Ishikawa (cell line): ENCODE data around the gene CIZ1.

Experiments used
- CEBPB ChIP-seq: IDR thresholded peaks from 2 replicates; pipeline ENCODE4 v1.6.1; 2012
- CREB1 ChIP-seq: IDR thresholded peaks from 2 replicates; pipeline ENCODE4 v1.6.1; 2012; ENCODE audit warnings: low read depth
- EGR1 ChIP-seq: IDR thresholded peaks from 2 replicates; pipeline ENCODE4 v1.6.1; 2012
- EP300 ChIP-seq: IDR thresholded peaks from 2 replicates; pipeline ENCODE4 v1.6.1; 2012; ENCODE audit warnings: borderline replicate concordance
- FOXM1 ChIP-seq: IDR thresholded peaks from 2 replicates; pipeline ENCODE4 v1.6.1; 2012; ENCODE audit warnings: low read depth, borderline replicate concordance
- MAX ChIP-seq: IDR thresholded peaks from 2 replicates; pipeline ENCODE4 v1.6.1; 2012
- NFIC ChIP-seq: IDR thresholded peaks from 2 replicates; pipeline ENCODE4 v1.6.1; 2012
- RAD21 ChIP-seq: IDR thresholded peaks from 2 replicates; pipeline ENCODE4 v1.6.1; 2012; ENCODE audit warnings: low read depth
- REST ChIP-seq: IDR thresholded peaks from 2 replicates; pipeline ENCODE4 v1.6.1; 2012; ENCODE audit warnings: low read depth, mild to moderate bottlenecking
- TAF1 ChIP-seq: IDR thresholded peaks from 2 replicates; pipeline ENCODE4 v1.6.1; 2012; ENCODE audit warnings: low read depth, mild to moderate bottlenecking
- TCF12 ChIP-seq: IDR thresholded peaks from 2 replicates; pipeline ENCODE4 v1.6.1; 2012; ENCODE audit warnings: low read depth
- USF1 ChIP-seq: IDR thresholded peaks from 2 replicates; pipeline ENCODE4 v1.6.1; 2012
- YY1 ChIP-seq: IDR thresholded peaks from 2 replicates; pipeline ENCODE4 v1.6.1; 2012; ENCODE audit warnings: low read depth
- ZBTB7A ChIP-seq: IDR thresholded peaks from 2 replicates; pipeline ENCODE4 v1.6.1; 2012; ENCODE audit warnings: low read depth

- no peak for TF ChIP-seq CREB1
- no peak for TF ChIP-seq MAX
- no peak for TF ChIP-seq YY1
- no peak for TF ChIP-seq TAF1
- no peak for TF ChIP-seq REST
- no peak for TF ChIP-seq EGR1
- no peak for TF ChIP-seq ZBTB7A
- TF ChIP-seq RAD21, result no peak
- TF ChIP-seq FOXM1, result no peak
- TF ChIP-seq NFIC, result no peak
- no peak for TF ChIP-seq EP300
- TF ChIP-seq USF1, result no peak
- TF ChIP-seq CEBPB, result no peak
- no peak for TF ChIP-seq TCF12
Observed at GRCh38 chr9:128193469-128194096, 2.2 kb upstream of the CIZ1 start.
